NB4 (cell line): ENCODE data around the gene CTXND1.

Source experiments
- POLR2A ChIP-seq: IDR thresholded peaks from 2 replicates; pipeline ENCODE4 v1.6.1; 2011; ENCODE audit warnings: mild to moderate bottlenecking; ENCODE audit not compliant: insufficient read length; ENCODE audit errors: extremely low read depth
- TF ChIP-seq, protein P1 (sequence below): IDR thresholded peaks from one replicate; pipeline ENCODE4 v1.5.1; 2012; ENCODE audit warnings: low read depth, low read length

DNA sequence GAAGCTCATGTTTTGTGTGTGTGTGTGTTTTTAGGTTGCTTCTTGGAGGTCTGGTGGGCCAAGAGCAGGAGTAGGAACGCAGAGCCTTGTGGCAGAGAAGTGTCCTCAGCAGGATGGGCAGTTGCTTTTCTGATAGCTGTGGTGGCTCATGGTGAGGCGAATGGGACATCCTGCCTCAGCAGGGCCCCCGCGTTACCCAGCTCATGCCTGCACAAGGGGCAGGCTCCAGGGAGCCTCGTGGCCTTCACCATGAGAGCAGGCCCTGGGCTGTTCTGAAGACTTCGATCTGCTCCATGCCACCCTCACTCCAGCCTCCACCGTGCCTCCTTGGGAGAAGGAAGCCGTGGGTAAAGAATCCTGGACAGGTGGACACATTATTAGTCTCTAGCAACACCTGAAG, 33.4 kb upstream of the CTXND1 start:
- TF ChIP-seq, protein P1, sequence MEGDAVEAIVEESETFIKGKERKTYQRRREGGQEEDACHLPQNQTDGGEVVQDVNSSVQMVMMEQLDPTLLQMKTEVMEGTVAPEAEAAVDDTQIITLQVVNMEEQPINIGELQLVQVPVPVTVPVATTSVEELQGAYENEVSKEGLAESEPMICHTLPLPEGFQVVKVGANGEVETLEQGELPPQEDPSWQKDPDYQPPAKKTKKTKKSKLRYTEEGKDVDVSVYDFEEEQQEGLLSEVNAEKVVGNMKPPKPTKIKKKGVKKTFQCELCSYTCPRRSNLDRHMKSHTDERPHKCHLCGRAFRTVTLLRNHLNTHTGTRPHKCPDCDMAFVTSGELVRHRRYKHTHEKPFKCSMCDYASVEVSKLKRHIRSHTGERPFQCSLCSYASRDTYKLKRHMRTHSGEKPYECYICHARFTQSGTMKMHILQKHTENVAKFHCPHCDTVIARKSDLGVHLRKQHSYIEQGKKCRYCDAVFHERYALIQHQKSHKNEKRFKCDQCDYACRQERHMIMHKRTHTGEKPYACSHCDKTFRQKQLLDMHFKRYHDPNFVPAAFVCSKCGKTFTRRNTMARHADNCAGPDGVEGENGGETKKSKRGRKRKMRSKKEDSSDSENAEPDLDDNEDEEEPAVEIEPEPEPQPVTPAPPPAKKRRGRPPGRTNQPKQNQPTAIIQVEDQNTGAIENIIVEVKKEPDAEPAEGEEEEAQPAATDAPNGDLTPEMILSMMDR = no peak
- no peak for TF ChIP-seq POLR2A
